ENCODE results near the gene LYRM7. TPM values are rescaled to one million over a fixed set of nuclear protein-coding genes. Genes with fewer than 3 reads are reported as not detected.

LYRM7 gene
- total RNA-seq, 4 donors from 2014 or later, result 7.1 to 11.4 (median 9.7) TPM

GRCh38 chr5:131151216-131151615, 19.5 kb upstream of the LYRM7 start:
- no peak for TF ChIP-seq CTCF (IDR thresholded peaks at IDR 0.05; ENCODE audit: low read depth)

GRCh38 chr5:131156385-131156784, 14.4 kb upstream of the LYRM7 start:
- no peak for TF ChIP-seq CTCF (IDR thresholded peaks at IDR 0.05; ENCODE audit: low read depth)

- TF ChIP-seq CTCF (IDR thresholded peaks at IDR 0.05; ENCODE audit: low read depth), result no peak
Observed at GRCh38 chr5:131156957-131157356, 13.8 kb upstream of the LYRM7 start.

GRCh38 chr5:131160134-131160533, 10.6 kb upstream of the LYRM7 start:
- no peak for TF ChIP-seq CTCF (IDR thresholded peaks at IDR 0.05; ENCODE audit: low read depth)

- TF ChIP-seq CTCF (IDR thresholded peaks at IDR 0.05; ENCODE audit: low read depth), result no peak
Observed at GRCh38 chr5:131163276-131164119, 7.2 kb upstream of the LYRM7 start.

- no peak for TF ChIP-seq CTCF (IDR thresholded peaks at IDR 0.05; ENCODE audit: low read depth)
Observed at GRCh38 chr5:131164191-131165118, 6.3 kb upstream of the LYRM7 start.

Measured in subcutaneous adipose tissue (tissue), 4 donors.